Breast epithelium (tissue), 4 donors: ENCODE measurements around the gene PAIP2. TPM values are rescaled to one million over a fixed set of nuclear protein-coding genes. Genes with fewer than 3 reads are reported as not detected.

ENCODE experiments used
- DNase-seq, 2 donors: peaks; one replicate each; pipeline ENCODE4 v3.0.0-alpha.2; 2019; ENCODE audit warnings: low spot score in 2 of 2
- H3K27ac ChIP-seq, 2 donors: fragments of 200-600 bp; sonication (generic) in 1 of 2; one replicate each; pipeline ENCODE4 v1.5.1; 2016 to 2019; ENCODE audit warnings: mild to moderate bottlenecking in 1 of 2
- H3K27me3 ChIP-seq, 2 donors: fragments of 200-600 bp; sonication (generic) in 1 of 2; one replicate each; pipeline versions ENCODE4 v1.5.1 to v1.6.0; 2017 to 2019; ENCODE audit warnings: control low read depth in 1 of 2, mild to moderate bottlenecking in 1 of 2
- H3K36me3 ChIP-seq: fragments of 200-600 bp; one replicate; pipeline ENCODE4 v1.5.1; 2019
- H3K4me1 ChIP-seq, 2 donors: fragments of 200-600 bp; sonication (generic); one replicate each; pipeline ENCODE4 v1.5.1; 2016 to 2019; ENCODE audit warnings: control low read depth in 1 of 2
- H3K4me3 ChIP-seq, 3 donors: fragments of 200-600 bp; sonication (generic); 1 replicate in 2 of 3; 2 replicates in 1 of 3; pipeline ENCODE4 v1.5.1; 2016 to 2019; ENCODE audit warnings: mild to moderate bottlenecking in 3 of 3, moderate library complexity in 2 of 3
- H3K9me3 ChIP-seq, 2 donors: fragments of 200-600 bp; sonication (generic) in 1 of 2; one replicate each; pipeline ENCODE4 v1.5.1; 2016 to 2019; ENCODE audit warnings: control low read depth in 1 of 2
- CTCF ChIP-seq, 3 donors: fragments of 450-650 bp; IDR thresholded peaks; one replicate each; pipeline ENCODE4 v1.5.1; 2016 to 2017; ENCODE audit warnings: antibody characterized with exemption in 3 of 3, mild to moderate bottlenecking in 3 of 3, moderate library complexity in 3 of 3
- POLR2A ChIP-seq: fragments of 450-650 bp; IDR thresholded peaks from one replicate; pipeline ENCODE4 v1.6.1; 2016; ENCODE audit warnings: antibody characterized with exemption, mild to moderate bottlenecking, moderate library complexity
- POLR2AphosphoS5 ChIP-seq, 3 donors: sonication (generic); formaldehyde crosslinking; IDR thresholded peaks; one replicate each; pipeline ENCODE4 v1.6.1; 2017; ENCODE audit warnings: antibody characterized with exemption in 3 of 3
- intact Hi-C: fragments of 100-400 bp; cut with DNase I; formaldehyde crosslinking; loops from one replicate; pipeline ENCODE4 v1.15.1; 2023; ENCODE audit warnings: low total_unique reads
- total RNA-seq, 3 donors: library from RNA; depleted of rRNA; stranded (reverse); fragments of >200 nt; gene quantifications; one replicate each; pipeline ENCODE4 v1.1.0, GENCODE V29; 2016

The PAIP2 gene
- total RNA-seq, 3 donors from 2014 or later = 86.3 to 95.4 (median 95.0) TPM

- DNase-seq = no peak
- Histone ChIP-seq H3K36me3 (no peaks in the 10 kb centered on the region), H3K4me1 (peaks cover 3 to 10% of the 10 kb centered on the region in 2 donors), H3K4me3 (no peak overlapping the region), H3K9me3 (no peaks in the 10 kb centered on the region), H3K27ac (no peak overlapping the region), H3K27me3 (peaks cover 0 to 3% of the 10 kb centered on the region in 2 donors)
- intact Hi-C loops = loop anchor here (10.0 kb wide), 1 partner anchor 102 kb away; the partner anchor contains the start of gene MATR3
- TF ChIP-seq CTCF (IDR thresholded peaks at IDR 0.05) = no peak
- TF ChIP-seq POLR2A = no peak
- no peak for TF ChIP-seq POLR2AphosphoS5 (IDR thresholded peaks at IDR 0.05)
These were observed 55.0 kb downstream of the PAIP2 start for GRCh38 chr5:139396691-139397090.

GRCh38 chr5:139397921-139398320 is 56.3 kb downstream of the PAIP2 start:
- H3K4me1 ChIP-seq = peaks cover 2 to 3% of the 10 kb centered on the region in 2 donors
- TF ChIP-seq POLR2A (no peak), CTCF (IDR thresholded peaks at IDR 0.05) (no peak)
- H3K27ac ChIP-seq = no peak overlapping the region
- no peak for DNase-seq
- H3K9me3 ChIP-seq = no peaks in the 10 kb centered on the region
- H3K27me3 ChIP-seq = peaks cover 0 to 3% of the 10 kb centered on the region in 2 donors
- H3K4me3 ChIP-seq = no peak overlapping the region
- intact Hi-C loops = loop anchor here (10.0 kb wide), 1 partner anchor 103 kb away; the partner anchor contains the start of gene MATR3
- no peaks in the 10 kb centered on the region for H3K36me3 ChIP-seq

GRCh38 chr5:139399501-139400121 is 58.0 kb downstream of the PAIP2 start:
- TF ChIP-seq POLR2A (no peak), CTCF (IDR thresholded peaks at IDR 0.05) (no peak), POLR2AphosphoS5 (IDR thresholded peaks at IDR 0.05) (no peak)
- no peaks in the 10 kb centered on the region for H3K4me1 ChIP-seq
- no peaks in the 10 kb centered on the region for H3K9me3 ChIP-seq
- intact Hi-C loops = loop anchor here (10.0 kb wide), 1 partner anchor 105 kb away; the partner anchor contains the start of gene MATR3
- H3K4me3 ChIP-seq = no peak overlapping the region
- no peaks in the 10 kb centered on the region for H3K27me3 ChIP-seq
- H3K27ac ChIP-seq = no peak overlapping the region
- DNase-seq = no peak
- no peaks in the 10 kb centered on the region for H3K36me3 ChIP-seq

DNA sequence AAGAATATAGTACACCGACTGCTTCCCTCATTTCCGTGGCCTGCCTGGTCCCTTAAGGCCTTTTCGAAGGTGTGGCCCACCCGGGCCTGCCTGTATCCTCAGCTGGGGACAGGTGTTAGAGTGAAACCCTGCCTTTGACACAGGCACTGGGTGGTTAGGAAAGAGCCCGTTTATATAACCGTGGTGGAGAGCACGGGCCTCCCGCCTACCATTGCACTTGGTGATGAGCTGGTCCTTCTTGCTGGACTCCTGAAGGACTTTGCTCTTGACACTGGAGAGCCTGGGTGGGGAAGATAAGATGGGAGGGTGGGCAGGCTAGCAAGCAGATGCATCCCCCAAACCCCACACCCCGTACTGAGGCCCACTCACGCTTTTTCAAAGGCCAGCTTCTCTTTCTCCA is 59.9 kb downstream of the PAIP2 start:
- intact Hi-C loops = no loop called here
- H3K9me3 ChIP-seq = no peaks in the 10 kb centered on the region
- H3K4me3 ChIP-seq = no peak overlapping the region
- no peak for DNase-seq
- TF ChIP-seq CTCF (IDR thresholded peaks at IDR 0.05) = no peak
- TF ChIP-seq POLR2AphosphoS5 (IDR thresholded peaks at IDR 0.05) = no peak
- no peak for TF ChIP-seq POLR2A
- H3K27me3 ChIP-seq = no peaks in the 10 kb centered on the region
- no peak overlapping the region for H3K27ac ChIP-seq
- no peaks in the 10 kb centered on the region for H3K4me1 ChIP-seq
- no peaks in the 10 kb centered on the region for H3K36me3 ChIP-seq

GRCh38 chr5:139402561-139403158 is 61.0 kb downstream of the PAIP2 start:
- H3K4me3 ChIP-seq = no peak overlapping the region
- no peaks in the 10 kb centered on the region for H3K36me3 ChIP-seq
- peak overlapping the region; percentile 94 for H3K27ac ChIP-seq
- TF ChIP-seq CTCF (IDR thresholded peaks at IDR 0.05) = no peak
- TF ChIP-seq POLR2AphosphoS5 (IDR thresholded peaks at IDR 0.05) = no peak
- DNase-seq = no peak
- H3K9me3 ChIP-seq = no peaks in the 10 kb centered on the region
- intact Hi-C loops = no loop called here
- no peaks in the 10 kb centered on the region for H3K4me1 ChIP-seq
- H3K27me3 ChIP-seq = no peaks in the 10 kb centered on the region
